ENCODE data around the gene ADGRL3.

Gene ADGRL3

GRCh38 chr4:61603086-61603485, 403.0 kb downstream of the ADGRL3 start:
- no peak for TF ChIP-seq CTCF (conservative IDR thresholded peaks at IDR 0.05; ENCODE audit: low read depth, low read length)
- H3K4me3 ChIP-seq (IDR thresholded peaks at IDR 0.05; ENCODE audit: insufficient read depth, low read depth, low read length) = no peak overlapping the region
- no peaks in the 10 kb centered on the region for H4K20me1 ChIP-seq (ENCODE audit: insufficient read depth)
- no peak overlapping the region for H2AFZ ChIP-seq (ENCODE audit: low read depth)
- H3K4me2 ChIP-seq = no peak overlapping the region
- H3K79me2 ChIP-seq (ENCODE audit: insufficient read depth, low read depth) = no peaks in the 10 kb centered on the region
- no peaks in the 10 kb centered on the region for H3K36me3 ChIP-seq (ENCODE audit: insufficient read depth)
- H3K9ac ChIP-seq = no peak overlapping the region
- H3K27ac ChIP-seq = no peak overlapping the region
- no peaks in the 10 kb centered on the region for H3K4me1 ChIP-seq (ENCODE audit: low read depth, poor library complexity, severe bottlenecking)
- H3K27me3 ChIP-seq (ENCODE audit: insufficient read depth, low read depth) = no peaks in the 10 kb centered on the region

DNA sequence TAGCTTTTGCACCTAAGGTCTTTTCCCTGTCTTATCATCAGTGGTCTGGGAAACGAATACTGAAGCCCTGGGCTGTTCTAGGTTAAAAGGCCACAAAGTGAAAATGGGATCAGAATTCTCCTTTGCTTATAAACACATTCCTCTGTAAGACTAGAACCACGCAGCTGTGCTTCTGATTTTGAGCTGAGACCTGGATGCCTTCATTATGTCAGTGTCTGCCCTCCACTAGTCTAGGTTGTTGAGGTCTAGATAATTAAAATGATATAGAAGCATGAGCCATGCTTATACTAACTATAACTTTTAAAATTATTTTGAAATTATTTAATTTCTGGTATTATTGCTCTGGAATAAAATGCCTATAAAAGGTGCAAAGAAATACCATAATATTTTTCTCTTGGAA, 403.9 kb downstream of the ADGRL3 start:
- Histone ChIP-seq H4K20me1 (ENCODE audit: insufficient read depth) (no peaks in the 10 kb centered on the region), H3K9ac (no peak overlapping the region), H3K4me2 (no peak overlapping the region), H3K4me3 (IDR thresholded peaks at IDR 0.05; ENCODE audit: insufficient read depth, low read depth, low read length) (no peak overlapping the region), H3K27me3 (ENCODE audit: insufficient read depth, low read depth) (no peaks in the 10 kb centered on the region), H3K27ac (no peak overlapping the region), H3K36me3 (ENCODE audit: insufficient read depth) (no peaks in the 10 kb centered on the region), H3K79me2 (ENCODE audit: insufficient read depth, low read depth) (no peaks in the 10 kb centered on the region), H2AFZ (ENCODE audit: low read depth) (no peak overlapping the region), H3K4me1 (ENCODE audit: low read depth, poor library complexity, severe bottlenecking) (no peaks in the 10 kb centered on the region)
- no peak for TF ChIP-seq CTCF (conservative IDR thresholded peaks at IDR 0.05; ENCODE audit: low read depth, low read length)

GRCh38 chr4:61605984-61606383, 405.9 kb downstream of the ADGRL3 start:
- H3K4me3 ChIP-seq (IDR thresholded peaks at IDR 0.05; ENCODE audit: insufficient read depth, low read depth, low read length) = no peak overlapping the region
- no peak for TF ChIP-seq CTCF (conservative IDR thresholded peaks at IDR 0.05; ENCODE audit: low read depth, low read length)
- H3K79me2 ChIP-seq (ENCODE audit: insufficient read depth, low read depth) = no peaks in the 10 kb centered on the region
- no peak overlapping the region for H3K27ac ChIP-seq
- H3K9ac ChIP-seq = no peak overlapping the region
- H3K27me3 ChIP-seq (ENCODE audit: insufficient read depth, low read depth) = no peaks in the 10 kb centered on the region
- H3K4me2 ChIP-seq = no peak overlapping the region
- H3K36me3 ChIP-seq (ENCODE audit: insufficient read depth) = no peaks in the 10 kb centered on the region
- H3K4me1 ChIP-seq (ENCODE audit: low read depth, poor library complexity, severe bottlenecking) = no peaks in the 10 kb centered on the region
- H4K20me1 ChIP-seq (ENCODE audit: insufficient read depth) = no peaks in the 10 kb centered on the region
- no peak overlapping the region for H2AFZ ChIP-seq (ENCODE audit: low read depth)

- Histone ChIP-seq H3K4me1 (ENCODE audit: low read depth, poor library complexity, severe bottlenecking) (no peaks in the 10 kb centered on the region), H3K27me3 (ENCODE audit: insufficient read depth, low read depth) (no peaks in the 10 kb centered on the region), H4K20me1 (ENCODE audit: insufficient read depth) (no peaks in the 10 kb centered on the region), H3K79me2 (ENCODE audit: insufficient read depth, low read depth) (no peaks in the 10 kb centered on the region), H3K27ac (no peak overlapping the region), H3K4me3 (IDR thresholded peaks at IDR 0.05; ENCODE audit: insufficient read depth, low read depth, low read length) (no peak overlapping the region), H3K9ac (no peak overlapping the region), H3K4me2 (no peak overlapping the region), H3K36me3 (ENCODE audit: insufficient read depth) (no peaks in the 10 kb centered on the region), H2AFZ (ENCODE audit: low read depth) (no peak overlapping the region)
- no peak for TF ChIP-seq CTCF (conservative IDR thresholded peaks at IDR 0.05; ENCODE audit: low read depth, low read length)
These were observed 414.1 kb downstream of the ADGRL3 start for GRCh38 chr4:61614231-61614630.

GRCh38 chr4:61619528-61619927, 419.4 kb downstream of the ADGRL3 start:
- Histone ChIP-seq H2AFZ (ENCODE audit: low read depth) (no peak overlapping the region), H3K27me3 (ENCODE audit: insufficient read depth, low read depth) (no peaks in the 10 kb centered on the region), H3K79me2 (ENCODE audit: insufficient read depth, low read depth) (no peaks in the 10 kb centered on the region), H4K20me1 (ENCODE audit: insufficient read depth) (no peaks in the 10 kb centered on the region), H3K4me3 (IDR thresholded peaks at IDR 0.05; ENCODE audit: insufficient read depth, low read depth, low read length) (no peak overlapping the region), H3K27ac (no peak overlapping the region), H3K36me3 (ENCODE audit: insufficient read depth) (no peaks in the 10 kb centered on the region), H3K4me2 (no peak overlapping the region), H3K9ac (no peak overlapping the region), H3K4me1 (ENCODE audit: low read depth, poor library complexity, severe bottlenecking) (no peaks in the 10 kb centered on the region)
- TF ChIP-seq CTCF (conservative IDR thresholded peaks at IDR 0.05; ENCODE audit: low read depth, low read length) = no peak
